Hematopoietic multipotent progenitor cell treated with erythropoietin and hydrocortisone succinate and interleukin-3 and kit ligand, for 17 days (in vitro differentiated cells): Measurements from ENCODE around the gene ART1.
A peak's percentile ranks its signal among the peaks of the same experiment; 100 is the strongest.
"Not testable (repeated sequence)": the region's sequence is repeated elsewhere in the genome, so short reads cannot be mapped to it uniquely, and the experiment has no call there.

Experiments used
- DNase-seq: peaks from one replicate; pipeline ENCODE4 v3.0.0-alpha.2; 2015; ENCODE audit warnings: low spot score

The ART1 gene

GRCh38 chr11:3644817-3645235 lies at the start of gene ART1:
Gene ART1, plus strand, starts transcription at chr11:3645128. Its CDS starts 14,086 bp downstream, at chr11:3659214.
- no peak for DNase-seq

GRCh38 chr11:3597743-3598142 lies 47.2 kb upstream of the ART1 start:
- not testable (repeated sequence) for DNase-seq

- DNase-seq, result not testable (repeated sequence)
Measured at GRCh38 chr11:3600201-3600600, 44.7 kb upstream of the ART1 start.

- no peak for DNase-seq
Measured at GRCh38 chr11:3604167-3604566, 40.8 kb upstream of the ART1 start.

GRCh38 chr11:3605283-3605662 lies 39.7 kb upstream of the ART1 start:
- no peak for DNase-seq

GRCh38 chr11:3605771-3606203 lies 39.1 kb upstream of the ART1 start:
- peak; percentile 4 for DNase-seq

GRCh38 chr11:3609416-3610265 lies 35.3 kb upstream of the ART1 start:
- peak; percentile 81 for DNase-seq

- peak; percentile 3 for DNase-seq
Measured at GRCh38 chr11:3610846-3611245, 34.1 kb upstream of the ART1 start.

GRCh38 chr11:3611976-3612678 lies 32.8 kb upstream of the ART1 start:
- no peak for DNase-seq

- DNase-seq, result peak; percentile 11
Measured at GRCh38 chr11:3613998-3614741, 30.8 kb upstream of the ART1 start.

GRCh38 chr11:3614742-3615171 lies 30.2 kb upstream of the ART1 start:
- DNase-seq, result no peak

- DNase-seq, result no peak
Measured at GRCh38 chr11:3615998-3616397, 28.9 kb upstream of the ART1 start.

GRCh38 chr11:3616721-3617460 lies 28.0 kb upstream of the ART1 start:
- no peak for DNase-seq

GRCh38 chr11:3617990-3618389 lies 26.9 kb upstream of the ART1 start:
- no peak for DNase-seq

GRCh38 chr11:3622521-3622920 lies 22.4 kb upstream of the ART1 start:
- no peak for DNase-seq

- no peak for DNase-seq
Measured at GRCh38 chr11:3623121-3623520, 21.8 kb upstream of the ART1 start.

GRCh38 chr11:3623767-3624458 lies 21.0 kb upstream of the ART1 start:
- no peak for DNase-seq

- DNase-seq, result no peak
Measured at GRCh38 chr11:3626250-3626960, 18.5 kb upstream of the ART1 start.

- no peak for DNase-seq
Measured at GRCh38 chr11:3627291-3627690, 17.6 kb upstream of the ART1 start.

- DNase-seq, result no peak
Measured at GRCh38 chr11:3631331-3631730, 13.6 kb upstream of the ART1 start.
